Lower lobe of right lung (tissue), 2 donors: Measurements from ENCODE around the gene LPP. TPM values are rescaled to one million over a fixed set of nuclear protein-coding genes. Genes with fewer than 3 reads are reported as not detected.

Experiments used
- ATAC-seq, 2 donors: fragments of 200-7000 bp; cut with Tn5 transposase; one replicate each; pipeline ENCODE4 v1.9.1; 2020 to 2022; ENCODE audit warnings: mild to moderate bottlenecking in 2 of 2, moderate library complexity in 2 of 2
- DNase-seq: peaks from one replicate; pipeline ENCODE4 v3.0.0-alpha.2; 2020
- H3K27ac ChIP-seq: fragments of 200-600 bp; one replicate; pipeline ENCODE4 v1.8.0; 2022
- H3K27me3 ChIP-seq: fragments of 200-600 bp; one replicate; pipeline ENCODE4 v1.8.0; 2022; ENCODE audit warnings: low read depth
- H3K36me3 ChIP-seq: fragments of 200-600 bp; one replicate; pipeline ENCODE4 v1.8.0; 2022; ENCODE audit warnings: mild to moderate bottlenecking
- H3K4me1 ChIP-seq: fragments of 200-600 bp; one replicate; pipeline ENCODE4 v1.8.0; 2022
- H3K4me3 ChIP-seq: fragments of 200-600 bp; one replicate; pipeline ENCODE4 v1.8.0; 2022; ENCODE audit warnings: mild to moderate bottlenecking
- H3K9me3 ChIP-seq: fragments of 200-600 bp; one replicate; pipeline ENCODE4 v1.8.0; 2022
- CTCF ChIP-seq: fragments of 200-600 bp; IDR thresholded peaks from one replicate; pipeline ENCODE4 v1.8.0; 2022; ENCODE audit warnings: antibody characterized with exemption, mild to moderate bottlenecking
- intact Hi-C: fragments of 100-400 bp; cut with DNase I; formaldehyde crosslinking; loops from one replicate; pipeline ENCODE4 v1.11.0; 2022
- total RNA-seq: library from RNA; stranded (reverse); fragmentation: NEBNext Ultra II Directional; extraction: Animal tissue kit (Norgen Biotek cat#: 25700); gene quantifications from one replicate; pipeline ENCODE4 v1.2.1, GENCODE V29; 2021
- donor health status: DM: no; HTN: yes; CAD: no; lungs with severe emphysema.

LPP gene
- total RNA-seq, 1 donor from 2014 or later: 180 TPM

GRCh38 chr3:188208516-188208981 is 54.6 kb downstream of the LPP start:
- H3K36me3 ChIP-seq: peaks cover 4% of the 10 kb centered on the region
- no peaks in the 10 kb centered on the region for H3K27me3 ChIP-seq
- no peak for DNase-seq
- no peak overlapping the region for H3K27ac ChIP-seq
- H3K9me3 ChIP-seq: no peaks in the 10 kb centered on the region
- H3K4me1 ChIP-seq: peaks cover 25% of the 10 kb centered on the region
- TF ChIP-seq CTCF: no peak
- no peak for ATAC-seq
- intact Hi-C loops: no loop called here
- no peak overlapping the region for H3K4me3 ChIP-seq

- H3K27me3 ChIP-seq: no peaks in the 10 kb centered on the region
- intact Hi-C loops: no loop called here
- no peak overlapping the region for H3K4me3 ChIP-seq
- no peak overlapping the region for H3K27ac ChIP-seq
- no peak for TF ChIP-seq CTCF
- H3K4me1 ChIP-seq: peaks cover 27% of the 10 kb centered on the region
- H3K36me3 ChIP-seq: peaks cover 4% of the 10 kb centered on the region
- ATAC-seq: no peak
- DNase-seq: no peak
- no peaks in the 10 kb centered on the region for H3K9me3 ChIP-seq
Observed at GRCh38 chr3:188209034-188209433, 55.1 kb downstream of the LPP start.

GRCh38 chr3:188209740-188210139 is 55.8 kb downstream of the LPP start:
- no peak for TF ChIP-seq CTCF
- intact Hi-C loops: no loop called here
- peaks cover 34% of the 10 kb centered on the region for H3K4me1 ChIP-seq
- no peak overlapping the region for H3K27ac ChIP-seq
- H3K27me3 ChIP-seq: no peaks in the 10 kb centered on the region
- ATAC-seq (no peak), DNase-seq (no peak)
- H3K36me3 ChIP-seq: peaks cover 4% of the 10 kb centered on the region
- H3K4me3 ChIP-seq: no peak overlapping the region
- no peaks in the 10 kb centered on the region for H3K9me3 ChIP-seq

- Histone ChIP-seq H3K27me3 (no peaks in the 10 kb centered on the region), H3K27ac (peak overlapping the region; percentile 71), H3K9me3 (no peaks in the 10 kb centered on the region), H3K36me3 (peaks cover 4% of the 10 kb centered on the region), H3K4me1 (peaks cover 45% of the 10 kb centered on the region), H3K4me3 (no peak overlapping the region)
- intact Hi-C loops: no loop called here
- TF ChIP-seq CTCF: no peak
- ATAC-seq (no peak), DNase-seq (no peak)
Observed at GRCh38 chr3:188211476-188211875, 57.5 kb downstream of the LPP start.

GRCh38 chr3:188212308-188212969 is 58.5 kb downstream of the LPP start:
- DNase-seq (no peak), ATAC-seq (peak; percentile 64 to 80)
- intact Hi-C loops: no loop called here
- Histone ChIP-seq H3K36me3 (peaks cover 4% of the 10 kb centered on the region), H3K4me1 (peaks cover 54% of the 10 kb centered on the region), H3K4me3 (peak overlapping the region; percentile 14), H3K27me3 (no peaks in the 10 kb centered on the region), H3K27ac (peak overlapping the region; percentile 71), H3K9me3 (no peaks in the 10 kb centered on the region)
- TF ChIP-seq CTCF: no peak
